Tracheal epithelial cell (primary cell): ENCODE results near the gene KAT6B. TPM values are rescaled to one million over a fixed set of nuclear protein-coding genes. Genes with fewer than 3 reads are reported as not detected.

Experiments
- total RNA-seq: library from RNA; depleted of rRNA; stranded (reverse); fragments of >200 nt; gene quantifications from 2 replicates; pipeline ENCODE4 v1.2.1, GENCODE V29; 2014

KAT6B gene
- 6.3 and 8.7 TPM in 2 replicates for total RNA-seq

GRCh38 chr10:74826142-74827044 lies at the start of gene KAT6B:
TSS of gene KAT6B (plus strand) at chr10:74826600. CDS start at chr10:74842858, 16,258 bp downstream.

